Measurements from ENCODE around the gene RNLS.

The RNLS gene

GRCh38 chr10:88236121-88236743 lies 346.9 kb downstream of the RNLS start:
- Histone ChIP-seq H3K27ac (ENCODE audit: low read depth, low read length, poor library complexity, severe bottlenecking) (no peak overlapping the region), H4K20me1 (ENCODE audit: insufficient read depth, low read length) (no peaks in the 10 kb centered on the region), H3K27me3 (ENCODE audit: insufficient read depth, low read length) (no peaks in the 10 kb centered on the region), H3K9me3 (ENCODE audit: low read length) (no peaks in the 10 kb centered on the region), H2AFZ (ENCODE audit: low read length) (no peak overlapping the region), H3K79me2 (ENCODE audit: insufficient read depth, low read length) (no peaks in the 10 kb centered on the region), H3K4me3 (ENCODE audit: low read depth, low read length, poor library complexity, severe bottlenecking) (no peak overlapping the region), H3F3A (ENCODE audit: insufficient read depth, low read length) (no peaks in the 10 kb centered on the region), H3K4me1 (ENCODE audit: insufficient read depth, low read length, severe bottlenecking) (no peaks in the 10 kb centered on the region), H3K9ac (ENCODE audit: low read length) (no peak overlapping the region), H3K36me3 (ENCODE audit: insufficient read depth, low read length) (peaks cover 42% of the 10 kb centered on the region), H3K4me2 (ENCODE audit: low read length) (no peak overlapping the region), H3K9me2 (ENCODE audit: low read depth, low read length) (no peaks in the 10 kb centered on the region)
- TF ChIP-seq, protein P1, sequence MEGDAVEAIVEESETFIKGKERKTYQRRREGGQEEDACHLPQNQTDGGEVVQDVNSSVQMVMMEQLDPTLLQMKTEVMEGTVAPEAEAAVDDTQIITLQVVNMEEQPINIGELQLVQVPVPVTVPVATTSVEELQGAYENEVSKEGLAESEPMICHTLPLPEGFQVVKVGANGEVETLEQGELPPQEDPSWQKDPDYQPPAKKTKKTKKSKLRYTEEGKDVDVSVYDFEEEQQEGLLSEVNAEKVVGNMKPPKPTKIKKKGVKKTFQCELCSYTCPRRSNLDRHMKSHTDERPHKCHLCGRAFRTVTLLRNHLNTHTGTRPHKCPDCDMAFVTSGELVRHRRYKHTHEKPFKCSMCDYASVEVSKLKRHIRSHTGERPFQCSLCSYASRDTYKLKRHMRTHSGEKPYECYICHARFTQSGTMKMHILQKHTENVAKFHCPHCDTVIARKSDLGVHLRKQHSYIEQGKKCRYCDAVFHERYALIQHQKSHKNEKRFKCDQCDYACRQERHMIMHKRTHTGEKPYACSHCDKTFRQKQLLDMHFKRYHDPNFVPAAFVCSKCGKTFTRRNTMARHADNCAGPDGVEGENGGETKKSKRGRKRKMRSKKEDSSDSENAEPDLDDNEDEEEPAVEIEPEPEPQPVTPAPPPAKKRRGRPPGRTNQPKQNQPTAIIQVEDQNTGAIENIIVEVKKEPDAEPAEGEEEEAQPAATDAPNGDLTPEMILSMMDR (IDR thresholded peaks at IDR 0.05; ENCODE audit: low read length): no peak
- TF ChIP-seq EZH2 (IDR thresholded peaks at IDR 0.05; ENCODE audit: borderline replicate concordance, low read length): no peak

- Histone ChIP-seq H3K4me3 (ENCODE audit: low read depth, low read length, poor library complexity, severe bottlenecking) (no peak overlapping the region), H3K9ac (ENCODE audit: low read length) (no peak overlapping the region), H3K9me2 (ENCODE audit: low read depth, low read length) (no peaks in the 10 kb centered on the region), H3K27ac (ENCODE audit: low read depth, low read length, poor library complexity, severe bottlenecking) (no peak overlapping the region), H4K20me1 (ENCODE audit: insufficient read depth, low read length) (no peaks in the 10 kb centered on the region), H3K36me3 (ENCODE audit: insufficient read depth, low read length) (peaks cover 60% of the 10 kb centered on the region), H2AFZ (ENCODE audit: low read length) (no peak overlapping the region), H3K79me2 (ENCODE audit: insufficient read depth, low read length) (no peaks in the 10 kb centered on the region), H3K4me1 (ENCODE audit: insufficient read depth, low read length, severe bottlenecking) (no peaks in the 10 kb centered on the region), H3F3A (ENCODE audit: insufficient read depth, low read length) (no peaks in the 10 kb centered on the region), H3K27me3 (ENCODE audit: insufficient read depth, low read length) (no peaks in the 10 kb centered on the region), H3K9me3 (ENCODE audit: low read length) (no peaks in the 10 kb centered on the region), H3K4me2 (ENCODE audit: low read length) (no peak overlapping the region)
- TF ChIP-seq EZH2 (IDR thresholded peaks at IDR 0.05; ENCODE audit: borderline replicate concordance, low read length): no peak
- TF ChIP-seq, protein P1 (IDR thresholded peaks at IDR 0.05; ENCODE audit: low read length): no peak
Observed at GRCh38 chr10:88234297-88234696, 348.8 kb downstream of the RNLS start.

DNA sequence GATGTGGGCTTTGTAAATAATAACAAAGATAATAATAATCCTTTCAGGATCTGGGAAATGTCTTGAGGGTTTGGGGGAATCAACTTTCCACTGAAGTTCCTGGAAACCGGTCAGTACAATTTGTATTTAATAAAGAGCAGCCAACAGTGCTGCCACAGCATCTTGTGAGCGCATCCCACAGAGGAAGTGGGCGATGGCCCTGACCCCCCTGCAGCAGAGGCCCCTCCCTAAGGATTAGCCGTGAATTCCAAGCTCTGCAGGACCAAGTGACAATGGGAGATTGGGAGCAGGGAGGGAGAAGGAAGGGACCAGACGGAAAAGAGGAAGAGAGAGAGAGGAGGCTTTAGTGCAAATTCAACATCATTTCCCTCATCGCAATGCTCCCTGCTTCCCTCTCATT lies 349.2 kb downstream of the RNLS start:
- Histone ChIP-seq H3K4me1 (ENCODE audit: insufficient read depth, low read length, severe bottlenecking) (no peaks in the 10 kb centered on the region), H3K27me3 (ENCODE audit: insufficient read depth, low read length) (no peaks in the 10 kb centered on the region)

More for the DNA sequence above, 349.2 kb downstream of the RNLS start:
- Histone ChIP-seq H3K4me2 (ENCODE audit: low read length) (no peak overlapping the region), H3K9ac (ENCODE audit: low read length) (no peak overlapping the region), H3F3A (ENCODE audit: insufficient read depth, low read length) (no peaks in the 10 kb centered on the region), H3K27ac (ENCODE audit: low read depth, low read length, poor library complexity, severe bottlenecking) (no peak overlapping the region), H4K20me1 (ENCODE audit: insufficient read depth, low read length) (no peaks in the 10 kb centered on the region), H3K9me2 (ENCODE audit: low read depth, low read length) (no peaks in the 10 kb centered on the region), H3K9me3 (ENCODE audit: low read length) (no peaks in the 10 kb centered on the region), H3K79me2 (ENCODE audit: insufficient read depth, low read length) (no peaks in the 10 kb centered on the region), H3K36me3 (ENCODE audit: insufficient read depth, low read length) (peaks cover 60% of the 10 kb centered on the region), H3K4me3 (ENCODE audit: low read depth, low read length, poor library complexity, severe bottlenecking) (no peak overlapping the region), H2AFZ (ENCODE audit: low read length) (no peak overlapping the region)
- TF ChIP-seq EZH2 (IDR thresholded peaks at IDR 0.05; ENCODE audit: borderline replicate concordance, low read length): no peak
- TF ChIP-seq, protein P1 (IDR thresholded peaks at IDR 0.05; ENCODE audit: low read length): no peak

Data from OCI-LY1 (cell line).